HFFc6 (cell line): ENCODE results near the gene NXPH4. TPM values are rescaled to one million over a fixed set of nuclear protein-coding genes. Genes with fewer than 3 reads are reported as not detected.

Experiments
- DNase-seq: peaks from one replicate; pipeline ENCODE4 v3.0.0-alpha.2; 2018
- H3K27ac Mint-ChIP-seq: 2 replicates; pipeline ENCODE4 v1.8.0; 2020; ENCODE audit warnings: mild to moderate bottlenecking, mixed read lengths
- H3K27me3 Mint-ChIP-seq: 2 replicates; pipeline ENCODE4 v1.8.0; 2021; ENCODE audit warnings: mild to moderate bottlenecking, moderate library complexity, mixed read lengths; ENCODE audit not compliant: insufficient read depth
- H3K36me3 Mint-ChIP-seq: 2 replicates; pipeline ENCODE4 v1.8.0; 2021; ENCODE audit warnings: low read depth, mixed read lengths
- H3K4me1 Mint-ChIP-seq: 2 replicates; pipeline ENCODE4 v1.8.0; 2020; ENCODE audit warnings: low read depth, mixed read lengths
- H3K4me3 Mint-ChIP-seq: 2 replicates; pipeline ENCODE4 v1.8.0; 2020; ENCODE audit warnings: mild to moderate bottlenecking, moderate library complexity, mixed read lengths
- H3K9me3 Mint-ChIP-seq: 2 replicates; pipeline ENCODE4 v1.8.0; 2020; ENCODE audit warnings: mild to moderate bottlenecking, mixed read lengths
- CTCF ChIP-seq: fragments of 200-600 bp; sonication (generic); IDR thresholded peaks from 2 replicates; pipeline ENCODE4 v1.5.0; 2021; ENCODE audit warnings: antibody characterized with exemption, mild to moderate bottlenecking
- total RNA-seq, 6 experiments: library from RNA; stranded (reverse); fragmentation: NEBNext Ultra II Directional; extraction: Animal tissue kit (Norgen Biotek cat#: 25700); gene quantifications; 2 replicates in 1 of 6; 3 replicates in 5 of 6; pipeline ENCODE4 v1.2.3, GENCODE V29; 2021

NXPH4 gene
- total RNA-seq, 6 experiments from 2014 or later = 2.9 to 8.2 (median 3.9) TPM

- no peak overlapping the region for H3K4me3 Mint-ChIP-seq
- H3K27ac Mint-ChIP-seq = no peak overlapping the region
- no peaks in the 10 kb centered on the region for H3K4me1 Mint-ChIP-seq
- peaks cover 1% of the 10 kb centered on the region for H3K27me3 Mint-ChIP-seq
- H3K36me3 Mint-ChIP-seq = no peaks in the 10 kb centered on the region; the same call in 1 of the 2 replicates
- no peak for DNase-seq
- no peaks in the 10 kb centered on the region for H3K9me3 Mint-ChIP-seq
- no peak for TF ChIP-seq CTCF
Measured at GRCh38 chr12:57250541-57250940, 33.9 kb downstream of the NXPH4 start.

- DNase-seq = no peak
- H3K4me3 Mint-ChIP-seq = no peak within 1 kb of the TSS
- H3K27me3 Mint-ChIP-seq = peaks cover 1% of the 10 kb centered on the region
- no peaks in the 10 kb centered on the region; the same call in 1 of the 2 replicates for H3K36me3 Mint-ChIP-seq
- H3K9me3 Mint-ChIP-seq = no peaks in the 10 kb centered on the region
- H3K27ac Mint-ChIP-seq = no peak within 1 kb of the TSS
- H3K4me1 Mint-ChIP-seq = no peaks in the 10 kb centered on the region
- no peak for TF ChIP-seq CTCF
Measured at GRCh38 chr12:57250956-57251355, 34.4 kb downstream of the NXPH4 start, which contains the start of gene STAC3. STAC3 (minus strand) TSS chr12:57251187; CDS start chr12:57249636, 1,551 bp downstream.

- TF ChIP-seq CTCF = no peak
- H3K9me3 Mint-ChIP-seq = no peaks in the 10 kb centered on the region
- H3K27ac Mint-ChIP-seq = no peak overlapping the region
- peaks cover 1% of the 10 kb centered on the region for H3K27me3 Mint-ChIP-seq
- H3K4me3 Mint-ChIP-seq = no peak overlapping the region
- no peaks in the 10 kb centered on the region for H3K4me1 Mint-ChIP-seq
- peaks cover 2% of the 10 kb centered on the region; the same call in 1 of the 2 replicates for H3K36me3 Mint-ChIP-seq
- no peak for DNase-seq
Measured at GRCh38 chr12:57254506-57255280, 38.1 kb downstream of the NXPH4 start.

GRCh38 chr12:57255916-57256315 lies 39.3 kb downstream of the NXPH4 start:
- Mint-ChIP-seq H3K27me3 (peaks cover 1% of the 10 kb centered on the region; the same call in 1 of the 2 replicates), H3K4me1 (no peaks in the 10 kb centered on the region), H3K27ac (no peak overlapping the region), H3K4me3 (no peak overlapping the region), H3K36me3 (peaks cover 4% of the 10 kb centered on the region; the same call in 1 of the 2 replicates), H3K9me3 (no peaks in the 10 kb centered on the region)
- no peak for TF ChIP-seq CTCF
- no peak for DNase-seq

GRCh38 chr12:57258977-57259970 lies 42.7 kb downstream of the NXPH4 start:
- Mint-ChIP-seq H3K4me1 (peaks cover 7% of the 10 kb centered on the region), H3K27me3 (no peaks in the 10 kb centered on the region), H3K4me3 (no peak overlapping the region), H3K9me3 (no peaks in the 10 kb centered on the region), H3K36me3 (peaks cover 4% of the 10 kb centered on the region; the same call in 1 of the 2 replicates), H3K27ac (no peak overlapping the region)
- no peak for DNase-seq
- TF ChIP-seq CTCF = no peak
